ENCODE results near the gene HS3ST3A1. TPM values are rescaled to one million over a fixed set of nuclear protein-coding genes. Genes with fewer than 3 reads are reported as not detected.

HS3ST3A1 gene
- total and polyA plus RNA-seq, 2 of the 8 experiments (the other 6 are each of a cell fraction or from before 2014, with no cell fraction given) = 5.4 to 5.7 TPM

GRCh38 chr17:13545941-13546340, 55.8 kb downstream of the HS3ST3A1 start (continued):
- TF ChIP-seq EP300 (IDR thresholded peaks at IDR 0.05; ENCODE audit: borderline replicate concordance in 1 of 2, low read depth in 2 of 2, low read length in 2 of 2) (no peak), CHD2 (IDR thresholded peaks at IDR 0.05; ENCODE audit: low read length) (no peak), HDAC6 (IDR thresholded peaks at IDR 0.05; ENCODE audit: low read depth, low read length) (no peak), POLR2AphosphoS5 (IDR thresholded peaks at IDR 0.05; ENCODE audit: low read depth, low read length) (no peak), HDAC2 (IDR thresholded peaks at IDR 0.05; ENCODE audit: borderline replicate concordance in 1 of 2, low read depth in 2 of 2, low read length in 2 of 2) (no peak), BRCA1 (IDR thresholded peaks at IDR 0.05; ENCODE audit: low read depth, low read length) (no peak), SIX5 (IDR thresholded peaks at IDR 0.05; ENCODE audit: low read depth, low read length) (no peak), CBX5 (IDR thresholded peaks at IDR 0.05; ENCODE audit: low read depth, low read length) (no peak)
